ENCODE results near the gene ITGAE.
A peak's percentile ranks its signal among the peaks of the same experiment; 100 is the strongest.

The ITGAE gene

GRCh38 chr17:3719265-3719664 lies 81.7 kb downstream of the ITGAE start:
- Histone ChIP-seq H3K9me3 (ENCODE audit: control insufficient read depth, low read length) (no peaks in the 10 kb centered on the region), H3K23ac (ENCODE audit: low read length in 2 of 2) (no peak overlapping the region), H3K4me2 (ENCODE audit: low read length, poor library complexity, severe bottlenecking) (no peak overlapping the region), H3K18ac (ENCODE audit: low read depth in 1 of 2, low read length in 2 of 2) (no peak overlapping the region), H3K9ac (ENCODE audit: low read length) (peak overlapping the region; percentile 58), H4K8ac (ENCODE audit: low read length) (no peak overlapping the region), H3K4me3 (ENCODE audit: insufficient read depth in 1 of 2, low read depth in 1 of 2, low read length in 2 of 2) (peak overlapping the region in 1 of 2 experiments; percentile 46), H2AFZ (ENCODE audit: low read depth, low read length) (no peak overlapping the region), H4K91ac (ENCODE audit: low read length) (no peak overlapping the region), H2BK15ac (ENCODE audit: low read depth, poor library complexity, severe bottlenecking) (no peak overlapping the region), H2BK12ac (ENCODE audit: low read length in 2 of 2) (no peak overlapping the region), H3K79me1 (replicated peaks; ENCODE audit: low read length, poor library complexity, severe bottlenecking) (peaks cover 17% of the 10 kb centered on the region), H3K27ac (ENCODE audit: low read length, poor library complexity, severe bottlenecking) (peak overlapping the region; percentile 53), H2BK120ac (ENCODE audit: low read depth, low read length) (no peak overlapping the region), H3K27me3 (ENCODE audit: control insufficient read depth in 1 of 2, insufficient read depth in 1 of 2, low read length in 2 of 2) (no peaks in the 10 kb centered on the region), H3K36me3 (ENCODE audit: control insufficient read depth in 1 of 2, insufficient read depth in 2 of 2, low read depth in 1 of 2, low read length in 2 of 2) (peaks cover 29 to 54% of the 10 kb centered on the region in 2 experiments), H3K4ac (ENCODE audit: low read depth in 1 of 2, low read length in 2 of 2) (no peak overlapping the region), H3K4me1 (ENCODE audit: control insufficient read depth, insufficient read depth, low read depth, low read length) (peaks cover 12% of the 10 kb centered on the region), H2AK5ac (ENCODE audit: low read length, severe bottlenecking) (no peak overlapping the region), H2BK5ac (ENCODE audit: low read depth, low read length, poor library complexity, severe bottlenecking) (no peak overlapping the region), H3K14ac (ENCODE audit: low read length in 2 of 2) (no peak overlapping the region)
- DNase-seq = no peak

- peaks cover 13% of the 10 kb centered on the region for H3K79me1 ChIP-seq (replicated peaks; ENCODE audit: low read length, poor library complexity, severe bottlenecking)
- H3K27ac ChIP-seq (ENCODE audit: low read length, poor library complexity, severe bottlenecking) = no peak overlapping the region
- no peaks in the 10 kb centered on the region for H3K27me3 ChIP-seq (ENCODE audit: control insufficient read depth in 1 of 2, insufficient read depth in 1 of 2, low read length in 2 of 2)
- no peak overlapping the region for H3K23ac ChIP-seq (ENCODE audit: low read length in 2 of 2)
- peaks cover 7% of the 10 kb centered on the region for H3K4me1 ChIP-seq (ENCODE audit: control insufficient read depth, insufficient read depth, low read depth, low read length)
- no peak overlapping the region for H2BK15ac ChIP-seq (ENCODE audit: low read depth, poor library complexity, severe bottlenecking)
- H2BK5ac ChIP-seq (ENCODE audit: low read depth, low read length, poor library complexity, severe bottlenecking) = no peak overlapping the region
- no peak overlapping the region for H3K4me2 ChIP-seq (ENCODE audit: low read length, poor library complexity, severe bottlenecking)
- no peak overlapping the region for H2BK120ac ChIP-seq (ENCODE audit: low read depth, low read length)
- H2BK12ac ChIP-seq (ENCODE audit: low read length in 2 of 2) = no peak overlapping the region
- peak; percentile 84 for DNase-seq
- no peak overlapping the region for H3K18ac ChIP-seq (ENCODE audit: low read depth in 1 of 2, low read length in 2 of 2)
- peak overlapping the region; percentile 15 for H3K9ac ChIP-seq (ENCODE audit: low read length)
- 87% methylated on average over 4 of the region's 4 CpGs for WGBS
- no peak overlapping the region for H3K4ac ChIP-seq (ENCODE audit: low read depth in 1 of 2, low read length in 2 of 2)
- H4K91ac ChIP-seq (ENCODE audit: low read length) = no peak overlapping the region
- H2AK5ac ChIP-seq (ENCODE audit: low read length, severe bottlenecking) = no peak overlapping the region
- no peak overlapping the region for H3K4me3 ChIP-seq (ENCODE audit: insufficient read depth in 1 of 2, low read depth in 1 of 2, low read length in 2 of 2)
- H3K36me3 ChIP-seq (ENCODE audit: control insufficient read depth in 1 of 2, insufficient read depth in 2 of 2, low read depth in 1 of 2, low read length in 2 of 2) = peaks cover 29 to 55% of the 10 kb centered on the region in 2 experiments
- H4K8ac ChIP-seq (ENCODE audit: low read length) = no peak overlapping the region
- no peaks in the 10 kb centered on the region for H3K9me3 ChIP-seq (ENCODE audit: control insufficient read depth, low read length)
- H3K14ac ChIP-seq (ENCODE audit: low read length in 2 of 2) = no peak overlapping the region
- H2AFZ ChIP-seq (ENCODE audit: low read depth, low read length) = no peak overlapping the region
Measured at GRCh38 chr17:3718201-3718600, 82.8 kb downstream of the ITGAE start.

DNA sequence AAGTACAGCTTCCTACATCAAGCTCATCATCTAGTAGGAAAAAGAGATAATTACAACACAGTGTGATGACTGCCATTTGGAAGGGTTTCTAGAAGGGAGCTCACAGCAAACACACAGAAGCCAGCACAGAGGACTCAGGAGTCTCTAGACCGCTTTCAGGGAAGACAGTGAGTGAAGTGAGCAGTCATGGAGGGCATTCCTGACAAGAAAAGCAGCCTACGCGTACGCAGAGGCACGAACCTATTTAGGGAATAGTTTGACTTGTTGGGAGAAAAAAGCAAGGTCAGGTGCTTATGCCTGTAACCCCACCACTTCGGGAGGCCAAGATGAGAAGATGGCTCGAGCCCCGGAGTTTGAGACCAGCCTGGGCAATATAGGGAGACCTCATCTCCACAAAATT lies 85.7 kb downstream of the ITGAE start:
- H3K27ac ChIP-seq (ENCODE audit: low read length, poor library complexity, severe bottlenecking) = no peak overlapping the region
- H3K9me3 ChIP-seq (ENCODE audit: control insufficient read depth, low read length) = no peaks in the 10 kb centered on the region
- no peak overlapping the region for H2BK5ac ChIP-seq (ENCODE audit: low read depth, low read length, poor library complexity, severe bottlenecking)
- H3K79me1 ChIP-seq (replicated peaks; ENCODE audit: low read length, poor library complexity, severe bottlenecking) = peaks cover 15% of the 10 kb centered on the region
- H3K4ac ChIP-seq (ENCODE audit: low read depth in 1 of 2, low read length in 2 of 2) = no peak overlapping the region
- DNase-seq = no peak
- H3K4me2 ChIP-seq (ENCODE audit: low read length, poor library complexity, severe bottlenecking) = no peak overlapping the region
- H2BK15ac ChIP-seq (ENCODE audit: low read depth, poor library complexity, severe bottlenecking) = no peak overlapping the region
- no peaks in the 10 kb centered on the region for H3K27me3 ChIP-seq (ENCODE audit: control insufficient read depth in 1 of 2, insufficient read depth in 1 of 2, low read length in 2 of 2)
- H4K8ac ChIP-seq (ENCODE audit: low read length) = no peak overlapping the region
- no peak overlapping the region for H3K4me3 ChIP-seq (ENCODE audit: insufficient read depth in 1 of 2, low read depth in 1 of 2, low read length in 2 of 2)
- no peak overlapping the region for H2AK5ac ChIP-seq (ENCODE audit: low read length, severe bottlenecking)
- no peak overlapping the region for H4K91ac ChIP-seq (ENCODE audit: low read length)
- H3K4me1 ChIP-seq (ENCODE audit: control insufficient read depth, insufficient read depth, low read depth, low read length) = peaks cover 3% of the 10 kb centered on the region
- no peak overlapping the region for H2AFZ ChIP-seq (ENCODE audit: low read depth, low read length)
- H3K9ac ChIP-seq (ENCODE audit: low read length) = no peak overlapping the region
- H2BK120ac ChIP-seq (ENCODE audit: low read depth, low read length) = no peak overlapping the region
- H3K23ac ChIP-seq (ENCODE audit: low read length in 2 of 2) = no peak overlapping the region
- peaks cover 43 to 65% of the 10 kb centered on the region in 2 experiments for H3K36me3 ChIP-seq (ENCODE audit: control insufficient read depth in 1 of 2, insufficient read depth in 2 of 2, low read depth in 1 of 2, low read length in 2 of 2)
- 98% methylated on average over 4 of the region's 8 CpGs for WGBS
- H3K14ac ChIP-seq (ENCODE audit: low read length in 2 of 2) = no peak overlapping the region
- no peak overlapping the region for H3K18ac ChIP-seq (ENCODE audit: low read depth in 1 of 2, low read length in 2 of 2)
- no peak overlapping the region for H2BK12ac ChIP-seq (ENCODE audit: low read length in 2 of 2)

- Histone ChIP-seq H2BK5ac (ENCODE audit: low read depth, low read length, poor library complexity, severe bottlenecking) (no peak overlapping the region), H3K14ac (ENCODE audit: low read length in 2 of 2) (no peak overlapping the region), H3K4me1 (ENCODE audit: control insufficient read depth, insufficient read depth, low read depth, low read length) (no peaks in the 10 kb centered on the region), H3K9me3 (ENCODE audit: control insufficient read depth, low read length) (no peaks in the 10 kb centered on the region), H2BK15ac (ENCODE audit: low read depth, poor library complexity, severe bottlenecking) (no peak overlapping the region), H3K4me3 (ENCODE audit: insufficient read depth in 1 of 2, low read depth in 1 of 2, low read length in 2 of 2) (no peak overlapping the region), H3K79me1 (replicated peaks; ENCODE audit: low read length, poor library complexity, severe bottlenecking) (peaks cover 11% of the 10 kb centered on the region), H3K27me3 (ENCODE audit: control insufficient read depth in 1 of 2, insufficient read depth in 1 of 2, low read length in 2 of 2) (no peaks in the 10 kb centered on the region), H4K91ac (ENCODE audit: low read length) (no peak overlapping the region), H2AK5ac (ENCODE audit: low read length, severe bottlenecking) (no peak overlapping the region), H3K36me3 (ENCODE audit: control insufficient read depth in 1 of 2, insufficient read depth in 2 of 2, low read depth in 1 of 2, low read length in 2 of 2) (peaks cover 39 to 51% of the 10 kb centered on the region in 2 experiments), H3K4me2 (ENCODE audit: low read length, poor library complexity, severe bottlenecking) (no peak overlapping the region), H3K9ac (ENCODE audit: low read length) (no peak overlapping the region), H3K4ac (ENCODE audit: low read depth in 1 of 2, low read length in 2 of 2) (no peak overlapping the region), H3K18ac (ENCODE audit: low read depth in 1 of 2, low read length in 2 of 2) (no peak overlapping the region), H2AFZ (ENCODE audit: low read depth, low read length) (no peak overlapping the region), H3K23ac (ENCODE audit: low read length in 2 of 2) (no peak overlapping the region), H2BK12ac (ENCODE audit: low read length in 2 of 2) (no peak overlapping the region), H4K8ac (ENCODE audit: low read length) (no peak overlapping the region), H2BK120ac (ENCODE audit: low read depth, low read length) (no peak overlapping the region), H3K27ac (ENCODE audit: low read length, poor library complexity, severe bottlenecking) (no peak overlapping the region)
- peak; percentile 52 for DNase-seq
- WGBS = 64% methylated on average over 13 of the region's 13 CpGs
Measured at GRCh38 chr17:3712811-3713463, 88.1 kb downstream of the ITGAE start.

Data from mesenchymal stem cell (in vitro differentiated cells and primary cell).